K562 (cell line): ENCODE data around the gene STARD3NL.
"Not testable (repeated sequence)": the region's sequence is repeated elsewhere in the genome, so short reads cannot be mapped to it uniquely, and the experiment has no call there.

Experiments
- ETV6 ChIP-seq, 3 experiments: fragments of 150-350 bp in 1 of 3; sonication (generic) in 1 of 3; formaldehyde crosslinking in 1 of 3; IDR thresholded peaks; 2 replicates each; pipeline versions ENCODE4 v1.6.1 to v1.8.0; 2014 to 2022; ENCODE audit warnings: borderline replicate concordance in 2 of 3, low read depth in 2 of 3, antibody characterized with exemption in 1 of 3, low read length in 1 of 3, mild to moderate bottlenecking in 1 of 3, missing genetic modification reagents in 1 of 3
- MAZ ChIP-seq, 2 experiments: fragments of 450-650 bp in 1 of 2; sonication (generic) in 1 of 2; formaldehyde crosslinking; IDR thresholded peaks in 1 of 2; conservative IDR thresholded peaks in 1 of 2; 2 replicates each; pipeline versions ENCODE4 v1.4.0 to v1.5.0; 2020; ENCODE audit warnings: mild to moderate bottlenecking in 1 of 2, missing genetic modification reagents in 1 of 2
- MTF1 ChIP-seq: fragments of 250-450 bp; sonication (Bioruptor Pico); IDR thresholded peaks from 2 replicates; pipeline ENCODE4 v1.9.0; 2021; ENCODE audit warnings: moderate library complexity, mild to moderate bottlenecking, inconsistent platforms, borderline replicate concordance
- NCOA1 ChIP-seq: fragments of 450-650 bp; IDR thresholded peaks from 2 replicates; pipeline ENCODE4 v1.6.1; 2016; ENCODE audit warnings: low read depth
- RAD21 ChIP-seq, 2 experiments: fragments of 250-450 bp in 1 of 2; fragments of 450-650 bp in 1 of 2; sonication (Bioruptor Pico) in 1 of 2; formaldehyde crosslinking in 1 of 2; IDR thresholded peaks in 1 of 2; conservative IDR thresholded peaks in 1 of 2; 2 replicates each; pipeline versions ENCODE4 v1.4.0 to v1.8.0; 2020 to 2022; ENCODE audit warnings: mild to moderate bottlenecking in 2 of 2, moderate library complexity in 1 of 2
- SAFB2 ChIP-seq: fragments of 200-400 bp; formaldehyde crosslinking; IDR thresholded peaks from 2 replicates; pipeline ENCODE4 v1.6.1; 2018; ENCODE audit warnings: borderline replicate concordance, low read length, low read depth, moderate library complexity; ENCODE audit not compliant: severe bottlenecking
- SMAD2 ChIP-seq: fragments of 150-350 bp; IDR thresholded peaks from 2 replicates; pipeline ENCODE4 v1.6.1; 2014; ENCODE audit warnings: low read depth, mild to moderate bottlenecking, low read length
- ZNF253 ChIP-seq: fragments of 250-450 bp; sonication (Bioruptor Pico); conservative IDR thresholded peaks from 2 replicates; pipeline ENCODE4 v1.6.1; 2021; ENCODE audit warnings: mild to moderate bottlenecking
- ZNF431 ChIP-seq: sonication (generic); formaldehyde crosslinking; IDR thresholded peaks from 2 replicates; pipeline ENCODE4 v1.8.0; 2022; ENCODE audit warnings: mild to moderate bottlenecking, missing genetic modification reagents

- TF ChIP-seq MTF1 (CRISPR knock-in tag); MAZ (CRISPR knock-in tag; conservative IDR thresholded peaks at IDR 0.05 in 1 of 2, IDR thresholded peaks at IDR 0.05 in 1 of 2); SMAD2; ZNF431; ETV6 (IDR thresholded peaks at IDR 0.05; ENCODE audit: borderline replicate concordance in 1 of 2, low read depth in 2 of 2, low read length in 1 of 2); ETV6 (CRISPR knock-in tag; IDR thresholded peaks at IDR 0.05; ENCODE audit: borderline replicate concordance); RAD21 (CRISPR knock-in tag; conservative IDR thresholded peaks at IDR 0.05 in 1 of 2, IDR thresholded peaks at IDR 0.05 in 1 of 2); ZNF253; SAFB2; NCOA1: not testable (repeated sequence)
Observed at GRCh38 chr7:38269704-38270346, 91.8 kb downstream of the STARD3NL start.
